BE2C (cell line): ENCODE results near the gene BPIFB6.

Experiments
- DNase-seq: peaks from one replicate; pipeline ENCODE4 v3.0.0-alpha.2; 2020
- H3K27me3 ChIP-seq: fragments of 250-450 bp; sonication (Bioruptor Pico); 2 replicates; pipeline ENCODE4 v1.5.1; 2020; ENCODE audit warnings: mild to moderate bottlenecking
- H3K36me3 ChIP-seq: fragments of 250-450 bp; sonication (Bioruptor Pico); 2 replicates; pipeline ENCODE4 v1.5.1; 2020; ENCODE audit warnings: mild to moderate bottlenecking
- H3K4me1 ChIP-seq: fragments of 250-450 bp; sonication (Bioruptor Pico); 2 replicates; pipeline ENCODE4 v1.5.1; 2020
- H3K4me3 ChIP-seq: 2 replicates; pipeline ENCODE4 v1.5.1; 2011; ENCODE audit warnings: low read depth, low read length
- H3K9me3 ChIP-seq: fragments of 250-450 bp; sonication (Bioruptor Pico); 2 replicates; pipeline ENCODE4 v1.5.1; 2020
- CTCF ChIP-seq: IDR thresholded peaks from 2 replicates; pipeline ENCODE4 v1.5.1; 2012; ENCODE audit warnings: mild to moderate bottlenecking, low read depth, low read length

Gene BPIFB6

GRCh38 chr20:32985596-32985995 is 45.9 kb upstream of the BPIFB6 start:
- H3K27me3 ChIP-seq, result no peaks in the 10 kb centered on the region
- no peaks in the 10 kb centered on the region for H3K36me3 ChIP-seq
- DNase-seq, result no peak
- no peak overlapping the region for H3K4me3 ChIP-seq
- H3K9me3 ChIP-seq, result no peaks in the 10 kb centered on the region
- peaks cover 3% of the 10 kb centered on the region; the same call in 1 of the 2 replicates for H3K4me1 ChIP-seq
- no peak for TF ChIP-seq CTCF

- Histone ChIP-seq H3K9me3 (no peaks in the 10 kb centered on the region), H3K4me3 (no peak overlapping the region), H3K4me1 (peaks cover 3% of the 10 kb centered on the region; the same call in 1 of the 2 replicates), H3K36me3 (no peaks in the 10 kb centered on the region), H3K27me3 (no peaks in the 10 kb centered on the region)
- no peak for DNase-seq
- TF ChIP-seq CTCF, result no peak
Measured at GRCh38 chr20:32986331-32986966, 45.0 kb upstream of the BPIFB6 start.

- no peaks in the 10 kb centered on the region for H3K9me3 ChIP-seq
- TF ChIP-seq CTCF, result no peak
- no peaks in the 10 kb centered on the region for H3K36me3 ChIP-seq
- H3K4me1 ChIP-seq, result peaks cover 3% of the 10 kb centered on the region; the same call in 1 of the 2 replicates
- no peak for DNase-seq
- no peaks in the 10 kb centered on the region for H3K27me3 ChIP-seq
- H3K4me3 ChIP-seq, result no peak overlapping the region
Measured at GRCh38 chr20:32987044-32987825, 44.2 kb upstream of the BPIFB6 start.

GRCh38 chr20:32988008-32988407 is 43.4 kb upstream of the BPIFB6 start:
- Histone ChIP-seq H3K4me3 (no peak overlapping the region), H3K36me3 (no peaks in the 10 kb centered on the region), H3K27me3 (no peaks in the 10 kb centered on the region), H3K4me1 (no peaks in the 10 kb centered on the region; the same call in 1 of the 2 replicates), H3K9me3 (no peaks in the 10 kb centered on the region)
- no peak for TF ChIP-seq CTCF
- DNase-seq, result no peak

GRCh38 chr20:32989507-32990283 is 41.8 kb upstream of the BPIFB6 start:
- H3K36me3 ChIP-seq, result no peaks in the 10 kb centered on the region
- H3K27me3 ChIP-seq, result no peaks in the 10 kb centered on the region
- H3K9me3 ChIP-seq, result no peaks in the 10 kb centered on the region
- H3K4me3 ChIP-seq, result no peak overlapping the region
- no peak for TF ChIP-seq CTCF
- DNase-seq, result no peak
- no peaks in the 10 kb centered on the region for H3K4me1 ChIP-seq
